ENCODE results near the gene PHF20. TPM values are rescaled to one million over a fixed set of nuclear protein-coding genes. Genes with fewer than 3 reads are reported as not detected.
"Not testable (repeated sequence)": the region's sequence is repeated elsewhere in the genome, so short reads cannot be mapped to it uniquely, and the experiment has no call there.

The PHF20 gene
- total and polyA plus RNA-seq, 2 of the 8 experiments (the other 6 are each of a cell fraction or from before 2014, with no cell fraction given) = 25.6 to 70.1 TPM

DNA sequence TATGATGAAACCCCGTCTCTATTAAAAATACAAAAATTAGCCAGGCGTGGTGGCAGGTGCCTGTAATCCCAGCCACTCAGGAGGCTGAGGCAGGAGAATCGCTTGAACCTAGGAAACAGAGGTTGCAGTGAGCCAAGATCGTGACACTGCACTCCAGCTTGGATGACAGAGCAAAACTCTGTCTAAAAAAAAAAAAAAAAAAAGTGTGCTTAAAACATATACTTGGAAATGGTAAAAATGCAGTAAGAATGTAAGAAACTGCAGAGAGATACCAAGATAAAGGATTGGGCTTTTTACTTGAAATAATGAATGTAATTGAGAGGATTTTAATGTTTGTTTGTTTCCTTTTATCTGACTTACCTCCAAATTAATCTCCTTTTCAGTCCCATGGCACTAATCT lies 129.4 kb downstream of the PHF20 start:
- H3K23ac ChIP-seq (ENCODE audit: insufficient read length); H3K4me2 ChIP-seq (ENCODE audit: insufficient read depth in 1 of 2, low read depth in 2 of 2, low read length in 2 of 2); FAIRE-seq; POLR2A ChIA-PET (ENCODE audit: partially characterized antibody); H3K56ac ChIP-seq (replicated peaks; ENCODE audit: insufficient read length, low read depth, low read length); H4K20me1 ChIP-seq (replicated peaks in 1 of 2; ENCODE audit: control insufficient read depth in 1 of 2, insufficient read depth in 2 of 2, low read length in 2 of 2); DNase-seq (ENCODE audit: low read depth in 1 of 2, low spot score in 2 of 2); H3K9me3 ChIP-seq (ENCODE audit: insufficient read depth in 2 of 2, low read depth in 1 of 2, low read length in 1 of 2); H3K79me2 ChIP-seq (ENCODE audit: control insufficient read depth in 1 of 2, insufficient read depth in 2 of 2, low read length in 2 of 2); H3K9ac ChIP-seq (replicated peaks in 1 of 4; ENCODE audit: extremely low read depth in 1 of 4, low read depth in 3 of 4, low read length in 3 of 4); H2BK15ac ChIP-seq (ENCODE audit: low read length); H2BK120ac ChIP-seq (replicated peaks; ENCODE audit: low read depth, low read length); H3K79me1 ChIP-seq (ENCODE audit: low read depth, low read length); H3K4me1 ChIP-seq (replicated peaks in 1 of 4; ENCODE audit: control insufficient read depth in 3 of 4, insufficient read depth in 4 of 4, low read length in 3 of 4); H4K8ac ChIP-seq (ENCODE audit: extremely low read depth, insufficient read depth, low read length); H2BK5ac ChIP-seq (ENCODE audit: low read depth, low read length); H3K27me3 ChIP-seq (replicated peaks in 1 of 4; ENCODE audit: control insufficient read depth in 3 of 4, extremely low read depth in 1 of 4, insufficient read depth in 3 of 4, low read length in 3 of 4); H3K18ac ChIP-seq (ENCODE audit: extremely low read depth, low read length); H2AFZ ChIP-seq (ENCODE audit: low read length); H3K23me2 ChIP-seq (ENCODE audit: low read depth, low read length); H2BK20ac ChIP-seq (ENCODE audit: low read length); H4K91ac ChIP-seq (replicated peaks; ENCODE audit: insufficient read length, low read length); H3K27ac ChIP-seq (ENCODE audit: low read depth, low read length); H3K4ac ChIP-seq (replicated peaks; ENCODE audit: insufficient read length, low read depth, low read length); H2BK12ac ChIP-seq (ENCODE audit: low read depth, low read length); H3K14ac ChIP-seq (ENCODE audit: insufficient read length); H3K4me3 ChIP-seq (ENCODE audit: extremely low read depth in 1 of 4, insufficient read depth in 2 of 4, low read depth in 3 of 4, low read length in 4 of 4); H4K5ac ChIP-seq (ENCODE audit: insufficient read length, low read depth, low read length); H2AK5ac ChIP-seq (ENCODE audit: low read depth, low read length): not testable (repeated sequence)
- H3K36me3 ChIP-seq (ENCODE audit: control insufficient read depth in 2 of 4, insufficient read depth in 4 of 4, low read length in 3 of 4) = peaks cover 3 to 12% (median 6%) of the 10 kb centered on the region in 4 experiments; a peak in 5 of 8 replicates
- 94% methylated on average over 4 of the region's 4 CpGs; no CpG with 5 or more reads in 1 of the 2 experiments for WGBS, 2 experiments (ENCODE audit: extremely low coverage in 1 of 2, insufficient coverage in 1 of 2, insufficient read length in 1 of 2, insufficient replicate concordance in 2 of 2, low coverage in 1 of 2, low lambda C conversion rate in 2 of 2, missing lambda C conversion rate in 1 of 2)
- CTCF ChIA-PET (ENCODE audit: partially characterized antibody) = interaction anchor here (0.6 kb wide), 1 partner anchor 364 kb away, joined by 3 read pairs; no protein-coding TSS in a partner anchor
